SK-N-MC (cell line): Measurements from ENCODE around the gene KLHDC7A.

ENCODE experiments used
- EZH2 ChIP-seq: fragments of 200-600 bp; sonication (generic); IDR thresholded peaks from one replicate; pipeline ENCODE4 v1.6.1; 2017; ENCODE audit warnings: antibody characterized with exemption
- FOXP2 ChIP-seq: optimal IDR thresholded peaks from 2 replicates; pipeline ENCODE3; 2011; ENCODE audit warnings: mild to moderate bottlenecking, moderate library complexity; ENCODE audit not compliant: insufficient read depth; ENCODE audit errors: extremely low read length, control extremely low read depth
- POLR2AphosphoS5 ChIP-seq: IDR thresholded peaks from 2 replicates; pipeline ENCODE4 v1.6.1; 2012; ENCODE audit warnings: mild to moderate bottlenecking, low read depth, low read length, borderline replicate concordance

DNA sequence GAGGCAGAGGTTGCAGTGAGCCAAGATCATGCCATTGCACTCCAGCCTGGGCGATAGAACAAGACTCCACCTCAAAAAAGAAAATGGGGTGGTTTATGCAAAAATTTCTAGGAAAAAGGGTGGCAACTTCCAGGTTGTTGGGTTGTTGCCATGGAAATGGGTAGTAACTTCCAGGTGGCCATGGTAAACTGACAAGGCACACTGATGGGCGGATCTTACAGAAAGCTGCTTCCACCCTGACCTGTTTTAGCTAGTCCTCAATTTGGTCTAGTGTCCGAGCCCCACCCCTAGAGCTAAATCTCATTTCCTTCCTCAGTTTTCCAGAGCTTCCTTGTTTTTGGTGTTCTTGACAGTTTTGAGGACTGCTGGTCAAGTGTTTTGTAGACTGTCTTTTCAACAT is 13.6 kb downstream of the KLHDC7A start:
- no peak for TF ChIP-seq EZH2
- no peak for TF ChIP-seq POLR2AphosphoS5
- TF ChIP-seq FOXP2 = no peak
